Activated CD8-positive, alpha-beta T cell treated with anti-CD3 and anti-CD28 coated beads for 36 hours (primary cell): ENCODE measurements around the gene CSAG1. TPM values are rescaled to one million over a fixed set of nuclear protein-coding genes. Genes with fewer than 3 reads are reported as not detected.
"Not testable (repeated sequence)": the region's sequence is repeated elsewhere in the genome, so short reads cannot be mapped to it uniquely, and the experiment has no call there.

Experiments used
- ATAC-seq: fragments of 200-7000 bp; cut with Tn5 transposase; one replicate; pipeline ENCODE4 v1.10.0; 2021; ENCODE audit warnings: mild to moderate bottlenecking, moderate library complexity
- CTCF ChIA-PET: fragments of 350-600 bp; sonication (Branson Sonifier 250); formaldehyde crosslinking; loops from one replicate; lab custom pipeline; 2021; ENCODE audit warnings: antibody characterized with exemption; lab: Charles Lee
- POLR2A ChIA-PET: fragments of 350-600 bp; sonication (Branson Sonifier 250); formaldehyde crosslinking; loops from one replicate; lab custom pipeline; 2021; ENCODE audit warnings: antibody characterized with exemption; lab: Charles Lee
- DNase-seq: peaks from one replicate; pipeline ENCODE4 v3.0.0-alpha.2; 2020
- H3K27ac Mint-ChIP-seq: one replicate; pipeline ENCODE4 v1.8.0; 2021; ENCODE audit warnings: mild to moderate bottlenecking, mixed read lengths
- H3K27me3 Mint-ChIP-seq: one replicate; pipeline ENCODE4 v1.8.0; 2021; ENCODE audit warnings: mixed read lengths
- H3K36me3 Mint-ChIP-seq: one replicate; pipeline ENCODE4 v1.8.0; 2021; ENCODE audit warnings: low read depth, mixed read lengths
- H3K4me1 Mint-ChIP-seq: one replicate; pipeline ENCODE4 v1.8.0; 2021; ENCODE audit warnings: low read depth, mixed read lengths
- H3K4me3 Mint-ChIP-seq: one replicate; pipeline ENCODE4 v1.8.0; 2021; ENCODE audit warnings: mild to moderate bottlenecking, moderate library complexity, mixed read lengths
- H3K9me3 Mint-ChIP-seq: one replicate; pipeline ENCODE4 v1.8.0; 2021; ENCODE audit warnings: mixed read lengths
- CTCF ChIP-seq: fragments of 200-600 bp; IDR thresholded peaks from one replicate; pipeline ENCODE4 v1.8.0; 2022; ENCODE audit warnings: antibody characterized with exemption, mild to moderate bottlenecking
- intact Hi-C: fragments of 100-400 bp; cut with micrococcal nuclease; formaldehyde crosslinking; loops from one replicate; pipeline ENCODE4 v1.10.0; 2022
- total RNA-seq, 2 experiments: library from RNA; stranded (reverse); gene quantifications; one replicate each; pipeline ENCODE4 v1.2.3, GENCODE V29; 2021

CSAG1 gene
- not detected for total RNA-seq

GRCh38 chrX:152733261-152733975 is at the start of gene CSAG1, which contains the start of gene MAGEA12:
TSS of gene CSAG1 (minus strand) at chrX:152733721. CDS start at chrX:152732460, 1,261 bp downstream.
TSS of gene MAGEA12 (plus strand) at chrX:152733757. CDS start at chrX:152736162, 2,405 bp downstream.
- no peaks in the 10 kb centered on the region for H3K4me1 Mint-ChIP-seq
- CTCF ChIA-PET, result no interaction called here
- H3K36me3 Mint-ChIP-seq, result no peaks in the 10 kb centered on the region
- no peak for ATAC-seq
- H3K27me3 Mint-ChIP-seq, result peaks cover 2% of the 10 kb centered on the region
- H3K9me3 Mint-ChIP-seq, result no peaks in the 10 kb centered on the region
- TF ChIP-seq CTCF, result no peak
- no peak for DNase-seq
- H3K27ac Mint-ChIP-seq, result no peak within 1 kb of the TSS
- no peak within 1 kb of the TSS for H3K4me3 Mint-ChIP-seq
- intact Hi-C loops, result no loop called here
- POLR2A ChIA-PET, result no interaction called here

- H3K36me3 Mint-ChIP-seq, POLR2A ChIA-PET: not testable (repeated sequence)
Observed at GRCh38 chrX:152769549-152770289, 36.2 kb upstream of the CSAG1 start, which contains the start of gene MAGEA6. TSS of gene MAGEA6 (minus strand) at chrX:152769689. CDS start at chrX:152767650, 2,039 bp downstream.

GRCh38 chrX:152766562-152766961 is 33.0 kb upstream of the CSAG1 start:
- ATAC-seq, intact Hi-C loops, H3K36me3 Mint-ChIP-seq, H3K9me3 Mint-ChIP-seq, DNase-seq, H3K4me3 Mint-ChIP-seq, H3K4me1 Mint-ChIP-seq, CTCF ChIA-PET, H3K27me3 Mint-ChIP-seq, POLR2A ChIA-PET, H3K27ac Mint-ChIP-seq: not testable (repeated sequence)

More at GRCh38 chrX:152769549-152770289, 36.2 kb upstream of the CSAG1 start, which contains the start of gene MAGEA6:
- H3K27ac Mint-ChIP-seq, H3K4me3 Mint-ChIP-seq, intact Hi-C loops, H3K9me3 Mint-ChIP-seq, H3K4me1 Mint-ChIP-seq, ATAC-seq, CTCF ChIA-PET, DNase-seq, H3K27me3 Mint-ChIP-seq: not testable (repeated sequence)

- ATAC-seq, H3K27me3 Mint-ChIP-seq, DNase-seq, POLR2A ChIA-PET, H3K4me1 Mint-ChIP-seq, CTCF ChIA-PET, H3K4me3 Mint-ChIP-seq, intact Hi-C loops, H3K9me3 Mint-ChIP-seq, H3K27ac Mint-ChIP-seq, H3K36me3 Mint-ChIP-seq: not testable (repeated sequence)
Observed at GRCh38 chrX:152761582-152761981, 28.1 kb upstream of the CSAG1 start.

GRCh38 chrX:152759544-152759943 is 26.0 kb upstream of the CSAG1 start:
- H3K4me1 Mint-ChIP-seq, H3K27me3 Mint-ChIP-seq, H3K4me3 Mint-ChIP-seq, POLR2A ChIA-PET, CTCF ChIA-PET, H3K36me3 Mint-ChIP-seq, ATAC-seq, DNase-seq, intact Hi-C loops, H3K9me3 Mint-ChIP-seq, H3K27ac Mint-ChIP-seq: not testable (repeated sequence)

GRCh38 chrX:152758918-152759317 is 25.4 kb upstream of the CSAG1 start, which contains the start of gene CSAG3:
TSS of gene CSAG3 (plus strand) at chrX:152759218.
- intact Hi-C loops, H3K4me1 Mint-ChIP-seq, H3K27me3 Mint-ChIP-seq, CTCF ChIA-PET, ATAC-seq, H3K36me3 Mint-ChIP-seq, H3K27ac Mint-ChIP-seq, H3K9me3 Mint-ChIP-seq, H3K4me3 Mint-ChIP-seq, DNase-seq, POLR2A ChIA-PET: not testable (repeated sequence)

- POLR2A ChIA-PET, H3K4me1 Mint-ChIP-seq, H3K36me3 Mint-ChIP-seq: not testable (repeated sequence)
Observed at GRCh38 chrX:152754871-152755270, 21.4 kb upstream of the CSAG1 start.

GRCh38 chrX:152753686-152754650 is 20.4 kb upstream of the CSAG1 start, which contains the start of gene MAGEA2:
TSS of gene MAGEA2 (minus strand) at chrX:152753842. CDS start at chrX:152751363, 2,479 bp downstream.
- H3K9me3 Mint-ChIP-seq, POLR2A ChIA-PET, intact Hi-C loops, CTCF ChIA-PET, ATAC-seq, H3K27me3 Mint-ChIP-seq, H3K4me3 Mint-ChIP-seq, DNase-seq, H3K4me1 Mint-ChIP-seq, H3K36me3 Mint-ChIP-seq, H3K27ac Mint-ChIP-seq: not testable (repeated sequence)

More at GRCh38 chrX:152754871-152755270, 21.4 kb upstream of the CSAG1 start:
- H3K4me3 Mint-ChIP-seq, CTCF ChIA-PET, H3K27ac Mint-ChIP-seq, DNase-seq, ATAC-seq, H3K27me3 Mint-ChIP-seq, intact Hi-C loops, H3K9me3 Mint-ChIP-seq: not testable (repeated sequence)
